ENCODE data around the gene SLC6A6.

The SLC6A6 gene

GRCh38 chr3:14489641-14490040 lies 87.2 kb downstream of the SLC6A6 start:
- DNase-seq: no peak

- DNase-seq: no peak
Observed at GRCh38 chr3:14490255-14490654, 87.8 kb downstream of the SLC6A6 start.

GRCh38 chr3:14490831-14491230 lies 88.4 kb downstream of the SLC6A6 start:
- DNase-seq: no peak

- DNase-seq: no peak
Observed at GRCh38 chr3:14491396-14492190, 89.2 kb downstream of the SLC6A6 start.

- no peak for DNase-seq
Observed at GRCh38 chr3:14492948-14493881, 90.8 kb downstream of the SLC6A6 start.

GRCh38 chr3:14494279-14494972 lies 92.0 kb downstream of the SLC6A6 start:
- DNase-seq: no peak

GRCh38 chr3:14494973-14495300 lies 92.5 kb downstream of the SLC6A6 start:
- DNase-seq: no peak

GRCh38 chr3:14496351-14496750 lies 93.9 kb downstream of the SLC6A6 start:
- no peak for DNase-seq

GRCh38 chr3:14497321-14497720 lies 94.9 kb downstream of the SLC6A6 start:
- no peak for DNase-seq

- DNase-seq: no peak
Observed at GRCh38 chr3:14502472-14502871, 100.1 kb downstream of the SLC6A6 start.

GRCh38 chr3:14503033-14503705 lies 100.8 kb downstream of the SLC6A6 start:
- DNase-seq: no peak

GRCh38 chr3:14503706-14504065 lies 101.3 kb downstream of the SLC6A6 start:
- DNase-seq: no peak

GRCh38 chr3:14505001-14505802 lies 102.8 kb downstream of the SLC6A6 start:
- no peak for DNase-seq

GRCh38 chr3:14505803-14506500 lies 103.5 kb downstream of the SLC6A6 start:
- no peak for DNase-seq

GRCh38 chr3:14506626-14507304 lies 104.4 kb downstream of the SLC6A6 start:
- DNase-seq: no peak

- no peak for DNase-seq
Observed at GRCh38 chr3:14507305-14507741, 104.9 kb downstream of the SLC6A6 start.

- DNase-seq: no peak
Observed at GRCh38 chr3:14507757-14508504, 105.5 kb downstream of the SLC6A6 start.

GRCh38 chr3:14508505-14508819 lies 106.1 kb downstream of the SLC6A6 start:
- DNase-seq: no peak

- DNase-seq: peak; percentile 84
Observed at GRCh38 chr3:14508966-14509795, 106.8 kb downstream of the SLC6A6 start.

Measured in stimulated activated CD4-positive, alpha-beta T cell treated with anti-CD3 and anti-CD28 coated beads, Interleukin-15, amount 100 ng/mL, for 24 hours (primary cell).